Measurements from ENCODE around the gene SPATA31C1. TPM values are rescaled to one million over a fixed set of nuclear protein-coding genes. Genes with fewer than 3 reads are reported as not detected.

The SPATA31C1 gene
- total RNA-seq, 1 experiment from 2014 or later, result not detected

DNA sequence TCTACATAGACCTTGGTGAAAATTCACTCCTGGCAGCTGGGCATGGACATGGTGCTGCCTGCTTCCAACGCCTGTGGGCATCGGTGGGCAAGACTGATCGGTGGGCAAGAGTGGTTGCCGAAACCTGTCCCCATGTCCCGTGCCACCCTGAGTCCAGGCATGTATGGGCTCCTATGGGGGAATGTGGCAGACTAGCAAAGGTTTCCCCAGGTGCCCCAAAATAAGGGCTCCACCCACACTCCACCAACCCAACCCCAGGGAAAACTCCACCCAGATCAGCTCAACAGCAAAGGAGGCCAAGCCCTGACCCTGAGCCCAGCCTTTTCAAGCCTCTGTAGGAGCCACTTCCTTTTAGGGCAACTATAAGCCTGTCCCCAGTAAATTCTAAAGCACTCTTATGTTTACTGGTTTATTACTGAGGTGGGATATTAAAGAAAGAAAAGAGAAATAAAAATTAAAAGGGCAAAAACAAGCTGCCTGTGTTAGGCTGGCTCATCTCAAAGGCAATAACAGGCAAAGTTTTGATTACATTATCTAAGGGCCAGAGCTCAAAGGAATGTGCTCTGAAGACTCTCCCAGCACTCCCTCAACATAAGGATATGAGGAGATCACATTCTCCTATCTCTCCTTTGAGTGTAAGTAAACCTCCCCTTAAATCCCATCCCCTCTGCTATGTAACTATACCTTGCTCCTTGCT lies 44.0 kb upstream of the SPATA31C1 start:
- Histone ChIP-seq H3K9me3 (ENCODE audit: low read length) (no peaks in the 10 kb centered on the region), H3K9me2 (replicated peaks; ENCODE audit: low read length) (no peaks in the 10 kb centered on the region), H3K4me3 (ENCODE audit: low read length) (no peak overlapping the region), H3K4me1 (ENCODE audit: insufficient read depth, low read length) (peaks cover 3% of the 10 kb centered on the region; the same call in 1 of the 2 replicates), H2AFZ (ENCODE audit: low read length) (no peak overlapping the region), H3K27ac (ENCODE audit: low read length) (no peak overlapping the region), H3F3A (ENCODE audit: low read length, unreplicated experiment) (no peaks in the 10 kb centered on the region), H3K79me2 (ENCODE audit: low read length) (no peaks in the 10 kb centered on the region), H4K20me1 (ENCODE audit: low read length) (no peaks in the 10 kb centered on the region), H3K4me2 (ENCODE audit: low read length) (no peak overlapping the region), H3K27me3 (ENCODE audit: low read length) (no peaks in the 10 kb centered on the region), H3K9ac (ENCODE audit: low read length) (no peak overlapping the region), H3K36me3 (ENCODE audit: low read depth, low read length) (no peaks in the 10 kb centered on the region)
- POLR2A ChIA-PET (ENCODE audit: unreplicated experiment), result no interaction called here
- no peak for DNase-seq
- BruUV-seq (replicated peaks), result no TSS peak
- CTCF ChIA-PET, result no interaction called here
- ATAC-seq, result no peak
- intact Hi-C loops (cut with micrococcal nuclease), result no loop called here
- TF ChIP-seq EZH2phosphoT487 (IDR thresholded peaks at IDR 0.05; ENCODE audit: borderline replicate concordance, low read length) (no peak), EZH2 (IDR thresholded peaks at IDR 0.05; ENCODE audit: low read length, unreplicated experiment) (no peak)
- TF ChIP-seq, protein P1, sequence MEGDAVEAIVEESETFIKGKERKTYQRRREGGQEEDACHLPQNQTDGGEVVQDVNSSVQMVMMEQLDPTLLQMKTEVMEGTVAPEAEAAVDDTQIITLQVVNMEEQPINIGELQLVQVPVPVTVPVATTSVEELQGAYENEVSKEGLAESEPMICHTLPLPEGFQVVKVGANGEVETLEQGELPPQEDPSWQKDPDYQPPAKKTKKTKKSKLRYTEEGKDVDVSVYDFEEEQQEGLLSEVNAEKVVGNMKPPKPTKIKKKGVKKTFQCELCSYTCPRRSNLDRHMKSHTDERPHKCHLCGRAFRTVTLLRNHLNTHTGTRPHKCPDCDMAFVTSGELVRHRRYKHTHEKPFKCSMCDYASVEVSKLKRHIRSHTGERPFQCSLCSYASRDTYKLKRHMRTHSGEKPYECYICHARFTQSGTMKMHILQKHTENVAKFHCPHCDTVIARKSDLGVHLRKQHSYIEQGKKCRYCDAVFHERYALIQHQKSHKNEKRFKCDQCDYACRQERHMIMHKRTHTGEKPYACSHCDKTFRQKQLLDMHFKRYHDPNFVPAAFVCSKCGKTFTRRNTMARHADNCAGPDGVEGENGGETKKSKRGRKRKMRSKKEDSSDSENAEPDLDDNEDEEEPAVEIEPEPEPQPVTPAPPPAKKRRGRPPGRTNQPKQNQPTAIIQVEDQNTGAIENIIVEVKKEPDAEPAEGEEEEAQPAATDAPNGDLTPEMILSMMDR (conservative IDR thresholded peaks at IDR 0.05; ENCODE audit: low read depth, low read length), result no peak

DNA sequence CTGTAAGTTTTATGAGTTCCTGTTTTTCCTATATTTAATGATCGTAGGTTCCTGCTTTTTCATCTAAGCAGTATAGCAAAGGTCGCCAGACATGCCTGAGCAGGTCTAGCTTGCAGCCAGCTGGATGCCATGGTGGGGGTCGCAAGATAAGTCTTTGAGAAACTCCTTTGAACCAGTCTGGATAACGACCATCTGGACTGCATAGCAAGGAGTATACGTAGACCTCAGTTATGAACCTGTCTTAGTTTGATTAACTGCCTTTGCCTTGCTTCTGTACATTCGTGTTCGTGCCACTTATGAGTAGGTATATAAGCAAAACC lies 43.5 kb upstream of the SPATA31C1 start:
- BruUV-seq (replicated peaks), result no TSS peak
- no peaks in the 10 kb centered on the region for H3K36me3 ChIP-seq (ENCODE audit: low read depth, low read length)
- H3K79me2 ChIP-seq (ENCODE audit: low read length), result no peaks in the 10 kb centered on the region
- peaks cover 7% of the 10 kb centered on the region; the same call in 1 of the 2 replicates for H3K4me1 ChIP-seq (ENCODE audit: insufficient read depth, low read length)
- no peaks in the 10 kb centered on the region for H3F3A ChIP-seq (ENCODE audit: low read length, unreplicated experiment)
- H3K4me2 ChIP-seq (ENCODE audit: low read length), result no peak overlapping the region
- H3K9me2 ChIP-seq (replicated peaks; ENCODE audit: low read length), result no peaks in the 10 kb centered on the region
- TF ChIP-seq EZH2 (IDR thresholded peaks at IDR 0.05; ENCODE audit: low read length, unreplicated experiment), result no peak
- TF ChIP-seq, protein P1 (conservative IDR thresholded peaks at IDR 0.05; ENCODE audit: low read depth, low read length), result no peak
- TF ChIP-seq EZH2phosphoT487 (IDR thresholded peaks at IDR 0.05; ENCODE audit: borderline replicate concordance, low read length), result no peak
- CTCF ChIA-PET, result no interaction called here
- DNase-seq (no peak), ATAC-seq (no peak)
- no peak overlapping the region for H3K9ac ChIP-seq (ENCODE audit: low read length)
- H3K27me3 ChIP-seq (ENCODE audit: low read length), result no peaks in the 10 kb centered on the region
- H3K4me3 ChIP-seq (ENCODE audit: low read length), result no peak overlapping the region
- no peak overlapping the region for H2AFZ ChIP-seq (ENCODE audit: low read length)
- H4K20me1 ChIP-seq (ENCODE audit: low read length), result no peaks in the 10 kb centered on the region
- no peaks in the 10 kb centered on the region for H3K9me3 ChIP-seq (ENCODE audit: low read length)
- no peak overlapping the region for H3K27ac ChIP-seq (ENCODE audit: low read length)
- intact Hi-C loops (cut with micrococcal nuclease), result no loop called here
- POLR2A ChIA-PET (ENCODE audit: unreplicated experiment), result no interaction called here

DNA sequence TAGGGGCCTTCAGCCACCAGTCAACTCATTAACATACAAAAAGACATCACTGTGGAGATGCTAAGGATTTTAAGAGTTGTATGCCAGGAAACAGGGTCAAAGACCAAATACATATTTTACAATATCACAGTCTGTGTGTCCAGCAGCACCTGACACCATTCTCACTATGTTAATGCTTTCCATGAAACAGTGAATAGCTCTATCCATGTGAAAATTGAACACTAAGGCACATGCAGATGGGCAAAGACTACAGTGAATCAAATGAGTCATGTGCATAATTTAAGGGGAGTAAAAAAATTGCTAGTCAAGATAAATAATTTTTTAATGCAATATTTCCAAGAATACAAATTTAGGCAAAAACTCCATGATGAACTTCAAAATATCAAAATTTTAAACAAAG lies 42.7 kb upstream of the SPATA31C1 start:
- DNase-seq (no peak), ATAC-seq (no peak)
- H3K4me2 ChIP-seq (ENCODE audit: low read length), result no peak overlapping the region
- H3K4me3 ChIP-seq (ENCODE audit: low read length), result no peak overlapping the region
- BruUV-seq (replicated peaks), result no TSS peak
- no peaks in the 10 kb centered on the region for H3K27me3 ChIP-seq (ENCODE audit: low read length)
- H3K9me2 ChIP-seq (replicated peaks; ENCODE audit: low read length), result no peaks in the 10 kb centered on the region
- no peak overlapping the region for H3K27ac ChIP-seq (ENCODE audit: low read length)
- ChIA-PET CTCF (no interaction called here), POLR2A (ENCODE audit: unreplicated experiment) (no interaction called here)
- TF ChIP-seq EZH2phosphoT487 (IDR thresholded peaks at IDR 0.05; ENCODE audit: borderline replicate concordance, low read length), result no peak
- TF ChIP-seq EZH2 (IDR thresholded peaks at IDR 0.05; ENCODE audit: low read length, unreplicated experiment), result no peak
- TF ChIP-seq, protein P1 (conservative IDR thresholded peaks at IDR 0.05; ENCODE audit: low read depth, low read length), result no peak
- no peak overlapping the region for H3K9ac ChIP-seq (ENCODE audit: low read length)
- no peaks in the 10 kb centered on the region for H3K36me3 ChIP-seq (ENCODE audit: low read depth, low read length)
- H3F3A ChIP-seq (ENCODE audit: low read length, unreplicated experiment), result no peaks in the 10 kb centered on the region
- H2AFZ ChIP-seq (ENCODE audit: low read length), result no peak overlapping the region
- peaks cover 9% of the 10 kb centered on the region; the same call in 1 of the 2 replicates for H3K4me1 ChIP-seq (ENCODE audit: insufficient read depth, low read length)
- no peaks in the 10 kb centered on the region for H4K20me1 ChIP-seq (ENCODE audit: low read length)
- intact Hi-C loops (cut with micrococcal nuclease), result no loop called here
- H3K79me2 ChIP-seq (ENCODE audit: low read length), result no peaks in the 10 kb centered on the region
- H3K9me3 ChIP-seq (ENCODE audit: low read length), result no peaks in the 10 kb centered on the region

All from PC-3 (cell line).